WTC11 (cell line): ENCODE data around the gene DDX5. TPM values are rescaled to one million over a fixed set of nuclear protein-coding genes. Genes with fewer than 3 reads are reported as not detected.

ENCODE experiments used
- ATAC-seq: fragments of 200-7000 bp; cut with Tn5 transposase; 2 replicates; pipeline ENCODE4 v1.10.0; 2021; ENCODE audit warnings: mild to moderate bottlenecking, moderate library complexity
- CTCF ChIA-PET: fragments of 300-600 bp; sonication (Branson Sonifier 250); formaldehyde crosslinking; loops from one replicate; lab custom pipeline; 2021; ENCODE audit warnings: antibody characterized with exemption; lab: Charles Lee
- POLR2A ChIA-PET: fragments of 350-600 bp; sonication (Branson Sonifier 250); formaldehyde crosslinking; loops from one replicate; lab custom pipeline; 2021; ENCODE audit warnings: antibody characterized with exemption; lab: Charles Lee
- DNase-seq: peaks from one replicate; pipeline ENCODE4 v3.0.0; 2021; ENCODE audit warnings: low spot score
- H3K27ac Mint-ChIP-seq: 2 replicates; pipeline ENCODE4 v1.8.0; 2021; ENCODE audit warnings: mixed read lengths
- H3K27me3 Mint-ChIP-seq: 2 replicates; pipeline ENCODE4 v1.8.0; 2021; ENCODE audit warnings: low read depth, mild to moderate bottlenecking, moderate library complexity, mixed read lengths
- H3K36me3 Mint-ChIP-seq: 2 replicates; pipeline ENCODE4 v1.8.0; 2021; ENCODE audit warnings: mixed read lengths
- H3K4me1 Mint-ChIP-seq: 2 replicates; pipeline ENCODE4 v1.8.0; 2022; ENCODE audit warnings: mixed read lengths
- H3K4me3 Mint-ChIP-seq: 2 replicates; pipeline ENCODE4 v1.8.0; 2021; ENCODE audit warnings: mild to moderate bottlenecking, moderate library complexity, mixed read lengths
- H3K9me3 Mint-ChIP-seq: 2 replicates; pipeline ENCODE4 v1.8.0; 2021; ENCODE audit warnings: mixed read lengths
- ATF3 ChIP-seq: sonication (generic); formaldehyde crosslinking; conservative IDR thresholded peaks from 2 replicates; pipeline ENCODE4 v1.8.1; 2022; ENCODE audit warnings: mild to moderate bottlenecking, missing genetic modification reagents
- CTCF ChIP-seq: fragments of 200-600 bp; IDR thresholded peaks from 2 replicates; pipeline ENCODE4 v1.8.0; 2022; ENCODE audit warnings: antibody characterized with exemption
- ETV6 ChIP-seq: sonication (generic); formaldehyde crosslinking; IDR thresholded peaks from 2 replicates; pipeline ENCODE4 v1.8.1; 2022; ENCODE audit warnings: mild to moderate bottlenecking, missing genetic modification reagents
- GABPB1 ChIP-seq: sonication (generic); formaldehyde crosslinking; IDR thresholded peaks from 2 replicates; pipeline ENCODE4 v1.8.1; 2023; ENCODE audit warnings: mild to moderate bottlenecking, missing genetic modification reagents
- JAZF1 ChIP-seq: fragments of 250-450 bp; sonication (Bioruptor Pico); IDR thresholded peaks from 2 replicates; pipeline ENCODE4 v1.9.0; 2021; ENCODE audit warnings: moderate library complexity, mild to moderate bottlenecking, inconsistent platforms
- MXD4 ChIP-seq: fragments of 250-450 bp; sonication (Bioruptor Pico); IDR thresholded peaks from 2 replicates; pipeline ENCODE4 v1.8.0; 2021; ENCODE audit warnings: mild to moderate bottlenecking, moderate library complexity, borderline replicate concordance
- NFATC4 ChIP-seq: fragments of 250-450 bp; sonication (Bioruptor Pico); IDR thresholded peaks from 2 replicates; pipeline ENCODE4 v1.9.0; 2021; ENCODE audit warnings: mild to moderate bottlenecking
- NR1H2 ChIP-seq: sonication (generic); formaldehyde crosslinking; IDR thresholded peaks from 2 replicates; pipeline ENCODE4 v1.9.0; 2021; ENCODE audit warnings: mild to moderate bottlenecking, moderate library complexity, missing genetic modification reagents
- NR3C1 ChIP-seq: sonication (generic); formaldehyde crosslinking; conservative IDR thresholded peaks from 2 replicates; pipeline ENCODE4 v1.8.1; 2023; ENCODE audit warnings: low read depth, mild to moderate bottlenecking, missing genetic modification reagents
- SOX15 ChIP-seq: fragments of 250-450 bp; sonication (Bioruptor Pico); IDR thresholded peaks from 2 replicates; pipeline ENCODE4 v1.9.0; 2021; ENCODE audit warnings: mild to moderate bottlenecking
- TP53 ChIP-seq: sonication (generic); formaldehyde crosslinking; IDR thresholded peaks from 2 replicates; pipeline ENCODE4 v1.8.1; 2023; ENCODE audit warnings: mild to moderate bottlenecking, missing genetic modification reagents
- ZMAT4 ChIP-seq: fragments of 250-450 bp; sonication (Bioruptor Pico); IDR thresholded peaks from 2 replicates; pipeline ENCODE4 v1.9.0; 2021; ENCODE audit warnings: mild to moderate bottlenecking
- ZNF121 ChIP-seq: sonication (generic); formaldehyde crosslinking; IDR thresholded peaks from 2 replicates; pipeline ENCODE4 v1.8.0; 2023; ENCODE audit warnings: missing genetic modification reagents
- ZNF138 ChIP-seq: sonication (generic); formaldehyde crosslinking; conservative IDR thresholded peaks from 2 replicates; pipeline ENCODE4 v1.8.1; 2022; ENCODE audit warnings: mild to moderate bottlenecking, moderate library complexity, missing genetic modification reagents
- ZNF263 ChIP-seq: sonication (generic); formaldehyde crosslinking; IDR thresholded peaks from 2 replicates; pipeline ENCODE4 v1.8.1; 2022; ENCODE audit warnings: low read depth, mild to moderate bottlenecking, moderate library complexity, missing genetic modification reagents
- ZNF317 ChIP-seq: sonication (generic); formaldehyde crosslinking; IDR thresholded peaks from 2 replicates; pipeline ENCODE4 v1.8.1; 2023; ENCODE audit warnings: low read depth, mild to moderate bottlenecking, moderate library complexity, missing genetic modification reagents, borderline replicate concordance
- ZNF396 ChIP-seq: fragments of 250-450 bp; sonication (Bioruptor Pico); IDR thresholded peaks from 2 replicates; pipeline ENCODE4 v1.8.0; 2021; ENCODE audit warnings: mild to moderate bottlenecking, moderate library complexity, borderline replicate concordance
- ZNF512 ChIP-seq: sonication (generic); formaldehyde crosslinking; IDR thresholded peaks from 2 replicates; pipeline ENCODE4 v1.8.1; 2022; ENCODE audit warnings: missing genetic modification reagents, borderline replicate concordance
- ZSCAN18 ChIP-seq: fragments of 250-450 bp; sonication (Bioruptor Pico); IDR thresholded peaks from 2 replicates; pipeline ENCODE4 v2.1.2; 2022; ENCODE audit warnings: mild to moderate bottlenecking, moderate library complexity
- total RNA-seq: library from RNA; stranded (reverse); gene quantifications from 3 replicates; pipeline ENCODE4 v1.2.3, GENCODE V29; 2021
- TF ChIP-seq, protein P1 (sequence below): fragments of 250-450 bp; sonication (Bioruptor Pico); conservative IDR thresholded peaks from 2 replicates; pipeline ENCODE4 v1.9.0; 2021; ENCODE audit warnings: mild to moderate bottlenecking
- TF ChIP-seq, protein P2 (sequence below): sonication (generic); formaldehyde crosslinking; IDR thresholded peaks from 2 replicates; pipeline ENCODE4 v1.8.0; 2022; ENCODE audit warnings: mild to moderate bottlenecking, missing genetic modification reagents
- TF ChIP-seq, protein P3 (sequence below): sonication (generic); formaldehyde crosslinking; IDR thresholded peaks from 2 replicates; pipeline ENCODE4 v1.8.1; 2023; ENCODE audit warnings: mild to moderate bottlenecking, missing genetic modification reagents, moderate library complexity
- TF ChIP-seq, protein P4 (sequence below): sonication (generic); formaldehyde crosslinking; IDR thresholded peaks from 2 replicates; pipeline ENCODE4 v1.8.0; 2022; ENCODE audit warnings: mild to moderate bottlenecking, missing genetic modification reagents

The DDX5 gene
- total RNA-seq, 1 experiment from 2014 or later: 612 TPM

DNA sequence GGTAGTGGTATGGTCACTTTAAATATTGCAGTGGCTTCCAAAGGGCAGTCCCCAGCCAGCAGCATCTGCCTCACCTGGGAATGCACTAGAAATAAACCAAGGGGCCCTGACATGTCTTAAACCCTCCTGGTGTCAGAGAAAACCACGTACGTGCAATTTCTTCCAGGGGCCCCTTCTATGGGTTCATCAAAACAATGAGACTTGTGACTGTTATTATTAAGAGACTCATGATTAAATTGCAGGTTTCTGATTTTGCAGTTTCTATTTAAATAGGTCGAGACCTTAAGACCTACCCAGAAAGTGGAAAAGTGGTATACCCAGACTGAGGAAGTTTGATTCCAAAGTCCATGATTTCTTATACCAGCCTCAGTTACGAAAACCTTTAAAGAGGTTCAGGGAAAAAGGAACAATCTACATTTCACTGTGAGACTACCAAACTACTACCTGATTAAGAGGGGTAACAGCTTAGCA lies 8.5 kb downstream of the DDX5 start:
- Mint-ChIP-seq H3K4me1 (peaks cover 59% of the 10 kb centered on the region), H3K36me3 (peaks cover 52% of the 10 kb centered on the region), H3K27ac (peak overlapping the region; percentile 98), H3K9me3 (no peaks in the 10 kb centered on the region), H3K27me3 (no peaks in the 10 kb centered on the region)
- ChIA-PET POLR2A (interaction anchor here (2.7 kb wide), 1 partner anchor 8 kb away, joined by 53 read pairs; the partner anchor contains the start of genes CEP95 and DDX5), CTCF (interaction anchor here (0.5 to 2.7 kb wide), 6 partner anchors 7 to 281 kb away, joined by 3 to 32 read pairs (median 6); partner anchors contain the start of genes CEP95 and DDX5)
- TF ChIP-seq, protein P1, sequence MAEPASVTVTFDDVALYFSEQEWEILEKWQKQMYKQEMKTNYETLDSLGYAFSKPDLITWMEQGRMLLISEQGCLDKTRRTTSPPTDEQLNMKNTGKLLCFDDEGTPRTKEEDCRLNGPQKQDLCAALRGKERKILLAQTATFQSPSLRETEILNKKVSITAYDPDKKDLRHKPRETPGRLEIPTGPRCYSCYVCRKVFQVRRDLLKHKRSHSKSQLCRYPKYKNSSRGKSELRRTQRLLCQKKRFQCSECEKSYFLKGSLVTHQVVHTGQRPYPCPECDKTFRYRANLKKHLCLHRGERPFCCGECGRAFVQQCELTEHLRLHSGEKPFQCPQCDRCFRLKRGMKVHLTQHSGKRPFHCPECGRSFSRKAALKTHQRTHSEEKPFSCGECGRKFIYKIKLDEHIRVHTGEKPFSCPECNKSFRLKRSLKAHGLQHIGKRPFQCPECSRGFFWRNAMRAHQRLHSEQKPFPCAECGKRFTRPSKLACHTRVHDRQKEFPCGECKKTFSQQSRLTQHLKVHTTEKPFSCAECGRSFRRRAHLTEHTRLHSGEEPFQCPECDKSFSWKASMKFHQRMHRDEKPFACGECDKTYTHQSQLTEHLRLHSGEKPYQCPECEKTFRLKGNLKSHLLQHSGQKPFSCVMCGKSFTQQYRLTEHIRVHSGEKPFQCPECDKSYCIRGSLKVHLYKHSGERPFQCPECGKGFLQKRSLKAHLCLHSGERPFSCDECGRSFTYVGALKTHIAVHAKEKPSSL (CRISPR knock-in tag): 0 out of 2 replicates have a peak, but pooled peaks have one; percentile 29
- TF ChIP-seq, protein P2, sequence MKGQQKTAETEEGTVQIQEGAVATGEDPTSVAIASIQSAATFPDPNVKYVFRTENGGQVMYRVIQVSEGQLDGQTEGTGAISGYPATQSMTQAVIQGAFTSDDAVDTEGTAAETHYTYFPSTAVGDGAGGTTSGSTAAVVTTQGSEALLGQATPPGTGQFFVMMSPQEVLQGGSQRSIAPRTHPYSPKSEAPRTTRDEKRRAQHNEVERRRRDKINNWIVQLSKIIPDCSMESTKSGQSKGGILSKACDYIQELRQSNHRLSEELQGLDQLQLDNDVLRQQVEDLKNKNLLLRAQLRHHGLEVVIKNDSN: no peak
- no peak for TF ChIP-seq NR3C1 (CRISPR knock-in tag)
- peak; percentile 10; the same call in 1 of the 2 replicates for TF ChIP-seq ZNF317 (CRISPR knock-in tag)
- no peak for TF ChIP-seq ZSCAN18 (CRISPR knock-in tag)
- TF ChIP-seq GABPB1: no peak
- TF ChIP-seq ZNF138 (CRISPR knock-in tag): no peak
- TF ChIP-seq NFATC4 (CRISPR knock-in tag): 0 out of 2 replicates have a peak, but pooled peaks have one; percentile 3
- peak; percentile 16; the same call in 1 of the 2 replicates for TF ChIP-seq CTCF
- TF ChIP-seq NR1H2 (CRISPR knock-in tag): no peak
- no peak for TF ChIP-seq ZNF263
- no peak for TF ChIP-seq ETV6
- no peak for TF ChIP-seq ZNF512
- TF ChIP-seq, protein P3, sequence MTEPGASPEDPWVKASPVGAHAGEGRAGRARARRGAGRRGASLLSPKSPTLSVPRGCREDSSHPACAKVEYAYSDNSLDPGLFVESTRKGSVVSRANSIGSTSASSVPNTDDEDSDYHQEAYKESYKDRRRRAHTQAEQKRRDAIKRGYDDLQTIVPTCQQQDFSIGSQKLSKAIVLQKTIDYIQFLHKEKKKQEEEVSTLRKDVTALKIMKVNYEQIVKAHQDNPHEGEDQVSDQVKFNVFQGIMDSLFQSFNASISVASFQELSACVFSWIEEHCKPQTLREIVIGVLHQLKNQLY: no peak
- TF ChIP-seq TP53 (CRISPR knock-in tag): no peak
- no peak for TF ChIP-seq ZNF396 (CRISPR knock-in tag)
- TF ChIP-seq JAZF1 (CRISPR knock-in tag): no peak
- TF ChIP-seq ATF3 (CRISPR knock-in tag): no peak
- no peak for TF ChIP-seq ZMAT4 (CRISPR knock-in tag)
- no peak for TF ChIP-seq SOX15
- TF ChIP-seq, protein P4, sequence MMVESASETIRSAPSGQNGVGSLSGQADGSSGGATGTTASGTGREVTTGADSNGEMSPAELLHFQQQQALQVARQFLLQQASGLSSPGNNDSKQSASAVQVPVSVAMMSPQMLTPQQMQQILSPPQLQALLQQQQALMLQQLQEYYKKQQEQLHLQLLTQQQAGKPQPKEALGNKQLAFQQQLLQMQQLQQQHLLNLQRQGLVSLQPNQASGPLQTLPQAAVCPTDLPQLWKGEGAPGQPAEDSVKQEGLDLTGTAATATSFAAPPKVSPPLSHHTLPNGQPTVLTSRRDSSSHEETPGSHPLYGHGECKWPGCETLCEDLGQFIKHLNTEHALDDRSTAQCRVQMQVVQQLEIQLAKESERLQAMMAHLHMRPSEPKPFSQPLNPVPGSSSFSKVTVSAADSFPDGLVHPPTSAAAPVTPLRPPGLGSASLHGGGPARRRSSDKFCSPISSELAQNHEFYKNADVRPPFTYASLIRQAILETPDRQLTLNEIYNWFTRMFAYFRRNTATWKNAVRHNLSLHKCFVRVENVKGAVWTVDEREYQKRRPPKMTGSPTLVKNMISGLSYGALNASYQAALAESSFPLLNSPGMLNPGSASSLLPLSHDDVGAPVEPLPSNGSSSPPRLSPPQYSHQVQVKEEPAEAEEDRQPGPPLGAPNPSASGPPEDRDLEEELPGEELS (CRISPR knock-in tag): no peak
- TF ChIP-seq MXD4 (CRISPR knock-in tag): no peak
- no peak for TF ChIP-seq ZNF121 (CRISPR knock-in tag)
- TF ChIP-seq, all 79 proteins: peak for 4
- H3K4me3 Mint-ChIP-seq: peak overlapping the region; percentile 100
- no peak for ATAC-seq
- DNase-seq: no peak
